Panc1 (cell line): ENCODE data around the gene STYK1.

Experiments used
- CTCF ChIP-seq: fragments of 450-650 bp; IDR thresholded peaks from 2 replicates; pipeline ENCODE4 v1.5.1; 2017; ENCODE audit warnings: mild to moderate bottlenecking
- POLR2AphosphoS5 ChIP-seq: IDR thresholded peaks from 2 replicates; pipeline ENCODE4 v1.6.1; 2012; ENCODE audit warnings: mild to moderate bottlenecking, low read depth, low read length, moderate library complexity
- REST ChIP-seq, 2 experiments: IDR thresholded peaks; 2 replicates each; pipeline ENCODE4 v1.6.1; 2011 to 2012; ENCODE audit warnings: low read depth in 2 of 2, control low read depth in 1 of 2, low read length in 1 of 2, mild to moderate bottlenecking in 1 of 2, moderate library complexity in 1 of 2; ENCODE audit not compliant: insufficient read depth in 1 of 2
- SIN3A ChIP-seq: IDR thresholded peaks from 2 replicates; pipeline ENCODE4 v1.6.1; 2012; ENCODE audit warnings: low read depth, mild to moderate bottlenecking, low read length, moderate library complexity, borderline replicate concordance; ENCODE audit not compliant: insufficient read depth
- TCF7L2 ChIP-seq: IDR thresholded peaks from 2 replicates; pipeline ENCODE4 v1.6.1; 2011; ENCODE audit warnings: mild to moderate bottlenecking, low read depth, low read length, inconsistent platforms

- TF ChIP-seq CTCF (no peak), POLR2AphosphoS5 (peak; percentile 75), REST (IDR thresholded peaks at IDR 0.05; ENCODE audit: insufficient read depth in 1 of 2, low read depth in 2 of 2, low read length in 1 of 2) (no peak), SIN3A (no peak), TCF7L2 (no peak)
These were observed 60.4 kb downstream of the STYK1 start, which contains the start of gene MAGOHB for GRCh38 chr12:10613349-10614055.
